Measurements from ENCODE around the gene PHLDA2.

PHLDA2 gene

GRCh38 chr11:2897048-2897447 is 32.2 kb downstream of the PHLDA2 start:
- no peak for DNase-seq (ENCODE audit: low spot score)

DNA sequence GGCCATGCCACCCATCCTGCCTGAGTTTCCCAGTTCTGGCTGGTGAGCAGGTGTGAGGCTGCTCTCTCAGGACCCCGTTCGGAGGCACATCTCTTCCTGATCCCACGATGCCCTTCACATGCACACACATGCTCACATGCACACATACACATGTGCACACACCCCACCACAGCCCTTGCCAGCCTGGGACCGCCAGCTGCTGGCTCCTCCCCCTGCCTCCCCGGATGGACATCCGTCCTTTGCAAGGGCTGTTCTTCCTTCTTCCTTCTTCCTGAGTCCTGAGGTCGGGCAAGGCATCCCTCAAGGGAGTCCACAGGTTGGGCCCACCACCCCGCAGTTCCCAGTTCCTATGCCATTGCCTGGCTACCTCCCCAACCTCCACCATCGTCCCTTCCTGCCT is 33.2 kb downstream of the PHLDA2 start:
- DNase-seq (ENCODE audit: low spot score) = no peak

- DNase-seq (ENCODE audit: low spot score) = no peak
These were observed 35.3 kb downstream of the PHLDA2 start for GRCh38 chr11:2893935-2894334.

GRCh38 chr11:2892967-2893528 is 36.2 kb downstream of the PHLDA2 start:
- DNase-seq (ENCODE audit: low spot score) = no peak

GRCh38 chr11:2892215-2892966 is 36.8 kb downstream of the PHLDA2 start:
- DNase-seq (ENCODE audit: low spot score) = peak; percentile 72

GRCh38 chr11:2891326-2892214 is 37.6 kb downstream of the PHLDA2 start:
- DNase-seq (ENCODE audit: low spot score) = no peak

- DNase-seq (ENCODE audit: low spot score) = no peak
These were observed 38.5 kb downstream of the PHLDA2 start for GRCh38 chr11:2890466-2891294.

- no peak for DNase-seq (ENCODE audit: low spot score)
These were observed 39.6 kb downstream of the PHLDA2 start for GRCh38 chr11:2889362-2890273.

DNA sequence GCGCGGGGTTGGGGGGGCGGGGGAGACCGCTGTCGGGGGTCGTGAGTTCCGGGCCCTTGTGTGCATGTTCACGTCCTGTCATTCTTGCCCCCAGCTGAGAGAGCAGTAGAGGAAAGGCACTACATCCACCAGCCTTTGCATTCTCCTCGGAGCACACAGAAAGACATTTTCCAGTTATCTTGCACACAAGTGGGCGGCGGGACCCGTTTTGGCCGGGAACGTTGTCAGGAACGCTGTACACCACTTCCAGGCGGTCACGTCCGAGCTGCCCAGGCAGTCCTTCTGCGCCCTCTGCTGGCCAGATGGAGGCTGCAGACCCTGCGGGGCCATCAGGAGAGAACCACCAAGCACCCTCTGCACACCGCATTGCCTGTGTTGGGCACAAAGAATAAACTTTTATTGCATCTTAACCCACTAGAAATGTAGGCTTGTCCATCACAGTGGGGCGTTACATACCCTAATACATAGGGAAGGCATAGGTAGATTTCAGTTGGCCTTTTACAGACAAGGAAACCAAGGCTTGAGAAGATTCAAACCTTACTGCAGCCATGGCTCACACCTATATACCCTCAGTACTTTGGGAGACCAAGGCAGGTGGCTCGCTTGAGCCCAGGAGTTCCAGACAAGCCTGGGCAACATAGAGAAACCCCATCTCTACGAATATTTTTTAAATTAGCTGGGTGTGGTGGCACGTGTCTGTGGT is 40.8 kb downstream of the PHLDA2 start:
- peak; percentile 90 for DNase-seq (ENCODE audit: low spot score)

DNA sequence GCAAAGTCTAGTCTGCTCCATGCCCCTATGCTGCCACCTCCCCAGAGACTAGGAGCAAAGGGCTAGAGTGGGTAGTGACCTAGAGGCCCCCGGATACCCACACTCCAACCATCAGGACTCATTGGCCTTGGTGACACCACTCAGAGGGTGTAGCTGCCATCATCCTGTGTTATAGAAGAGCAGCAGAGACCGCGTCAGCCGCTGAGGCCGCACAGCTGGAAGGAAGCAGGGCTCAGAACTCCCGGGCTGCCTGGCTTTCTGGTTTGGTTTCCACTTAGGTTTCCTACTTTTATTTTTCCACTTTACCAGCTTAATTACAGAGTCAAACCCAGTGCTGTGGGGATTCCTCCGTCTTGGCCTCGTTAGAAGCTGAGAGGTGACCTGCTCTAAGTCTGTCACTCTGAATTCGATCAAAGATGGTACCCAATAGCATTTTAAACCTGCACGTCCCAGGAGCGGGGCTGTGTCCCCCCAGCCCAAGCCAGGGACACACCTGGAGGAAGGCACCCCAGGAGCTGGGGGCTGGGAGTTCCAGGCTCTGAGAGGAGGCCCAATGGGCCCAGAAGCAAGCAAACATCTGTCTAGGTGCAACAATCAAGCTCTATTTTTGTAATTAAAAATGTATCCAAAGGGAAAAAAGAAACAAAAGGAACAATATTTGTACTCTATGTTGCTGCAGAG is 41.6 kb downstream of the PHLDA2 start:
- no peak for DNase-seq (ENCODE audit: low spot score)

- DNase-seq (ENCODE audit: low spot score) = no peak
These were observed 42.3 kb downstream of the PHLDA2 start for GRCh38 chr11:2886936-2887335.

DNA sequence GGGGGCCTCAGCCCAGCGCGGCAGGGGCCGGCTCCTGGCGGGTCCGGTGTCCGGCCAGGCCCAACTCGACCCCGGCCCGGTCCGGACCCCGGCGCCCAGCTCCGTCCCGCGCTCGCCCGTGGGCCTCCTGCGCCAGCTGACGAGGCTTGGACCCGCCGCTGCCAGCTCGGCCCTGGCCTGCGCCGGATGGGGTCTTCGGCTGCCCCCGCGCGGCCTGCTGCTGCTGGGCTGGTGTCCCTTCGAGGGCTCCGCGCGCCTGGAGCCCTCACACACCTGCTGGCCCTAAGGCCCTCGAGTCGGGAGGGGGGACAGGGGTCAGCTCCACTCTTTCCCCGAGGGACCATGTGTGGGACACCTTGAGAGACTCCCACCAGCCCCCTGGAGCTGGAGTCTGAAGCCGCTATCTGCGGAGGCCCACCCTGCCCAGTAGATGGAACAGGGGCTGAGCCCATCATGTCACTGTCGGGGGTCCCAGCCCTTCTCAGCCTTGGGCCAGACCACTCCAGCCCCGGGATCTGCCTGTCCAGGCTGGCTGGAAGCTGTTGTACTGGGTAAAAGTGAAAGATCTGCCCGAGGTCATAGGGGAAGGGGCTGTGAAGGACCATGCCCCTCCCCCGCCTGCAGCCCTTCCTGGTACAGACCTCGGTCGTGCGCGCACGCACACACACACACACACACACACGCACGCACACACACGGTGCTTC is 42.9 kb downstream of the PHLDA2 start:
- peak; percentile 61 for DNase-seq (ENCODE audit: low spot score)

DNA sequence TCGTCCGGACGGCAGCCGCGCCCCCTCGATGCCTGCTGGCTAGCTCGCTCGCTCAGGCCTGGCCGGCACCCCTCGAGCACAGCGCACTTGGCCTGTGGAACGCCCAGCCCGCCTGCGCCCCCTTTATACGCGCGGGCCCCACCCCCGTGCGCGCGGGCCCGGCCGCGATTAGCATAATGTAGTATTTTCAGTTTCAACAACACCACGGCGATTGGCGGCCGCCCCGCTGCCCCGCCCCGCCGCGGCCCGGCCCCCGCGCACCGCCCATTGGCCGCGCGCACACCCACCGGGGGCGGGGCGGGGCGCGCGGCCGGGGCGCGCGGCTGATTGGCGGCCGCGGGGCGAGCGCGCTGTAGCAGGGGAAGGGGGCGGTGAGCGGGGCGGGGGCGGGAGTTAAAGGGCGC is 43.5 kb downstream of the PHLDA2 start, which contains the start of gene CDKN1C:
CDKN1C (minus strand) TSS at position 98 of the 404 bp plus-strand sequence. CDS start 319 bp downstream, outside the sequence.
- DNase-seq (ENCODE audit: low spot score) = peak; percentile 95

- peak; percentile 79 for DNase-seq (ENCODE audit: low spot score)
These were observed 44.1 kb downstream of the PHLDA2 start for GRCh38 chr11:2885017-2885677.

- peak; percentile 68 for DNase-seq (ENCODE audit: low spot score)
These were observed 45.0 kb downstream of the PHLDA2 start for GRCh38 chr11:2883979-2884815.

DNA sequence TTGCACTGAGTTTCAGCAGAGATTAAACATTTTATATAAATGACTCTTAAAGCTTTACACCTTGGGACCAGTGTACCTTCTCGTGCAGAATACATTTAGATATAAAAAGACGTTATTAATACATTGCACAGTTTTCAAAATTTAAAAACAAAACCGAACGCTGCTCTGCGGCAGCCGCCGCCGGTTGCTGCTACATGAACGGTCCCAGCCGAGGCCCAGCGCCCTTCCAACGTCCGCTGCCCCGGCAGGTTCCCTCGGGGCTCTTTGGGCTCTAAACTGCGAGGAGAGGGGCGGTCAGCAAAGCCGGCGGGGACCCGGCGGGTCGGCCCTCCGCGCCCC is 45.6 kb downstream of the PHLDA2 start:
- DNase-seq (ENCODE audit: low spot score) = no peak

- DNase-seq (ENCODE audit: low spot score) = no peak
These were observed 46.7 kb downstream of the PHLDA2 start for GRCh38 chr11:2882396-2883110.

Data from AG20443 (cell line).